HL-60 (cell line): ENCODE measurements around the gene ETFA.

Experiments used
- DNase-seq, 2 experiments: peaks; one replicate each; pipeline ENCODE4 v3.0.0-alpha.2; 2010 to 2020; ENCODE audit warnings: low read depth in 1 of 2, low spot score in 1 of 2
- H3K27ac ChIP-seq: fragments of 250-450 bp; sonication (Bioruptor Pico); replicated peaks from 2 replicates; pipeline ENCODE4 v1.5.1; 2020; ENCODE audit warnings: mild to moderate bottlenecking, moderate library complexity
- H3K27me3 ChIP-seq: fragments of 250-450 bp; sonication (Bioruptor Pico); 2 replicates; pipeline ENCODE4 v1.5.1; 2021; ENCODE audit warnings: mild to moderate bottlenecking, moderate library complexity; ENCODE audit not compliant: insufficient read depth, poor library complexity, severe bottlenecking
- H3K4me3 ChIP-seq: replicated peaks from 2 replicates; pipeline ENCODE4 v1.5.1; 2011; ENCODE audit warnings: mild to moderate bottlenecking, control low read depth, low read length; ENCODE audit not compliant: insufficient read depth
- CTCF ChIP-seq: IDR thresholded peaks from one replicate; pipeline ENCODE4 v1.5.1; 2011; ENCODE audit warnings: low read length, control low read depth, inconsistent platforms; ENCODE audit not compliant: insufficient read depth
- GABPA ChIP-seq: IDR thresholded peaks from 2 replicates; pipeline ENCODE4 v1.6.1; 2012; ENCODE audit warnings: low read depth
- POLR2AphosphoS5 ChIP-seq: IDR thresholded peaks from 2 replicates; pipeline ENCODE4 v1.6.1; 2012; ENCODE audit warnings: low read depth
- REST ChIP-seq: IDR thresholded peaks from 2 replicates; pipeline ENCODE4 v1.6.1; 2012; ENCODE audit warnings: low read depth; ENCODE audit not compliant: insufficient replicate concordance
- SPI1 ChIP-seq: IDR thresholded peaks from 2 replicates; pipeline ENCODE4 v1.6.1; 2012; ENCODE audit warnings: low read depth, mild to moderate bottlenecking, borderline replicate concordance

ETFA gene

GRCh38 chr15:76358453-76358852 lies 47.2 kb upstream of the ETFA start:
- no peak overlapping the region for H3K4me3 ChIP-seq
- no peak for TF ChIP-seq GABPA
- TF ChIP-seq CTCF = no peak
- no peak for TF ChIP-seq POLR2AphosphoS5
- no peak for TF ChIP-seq REST
- no peak for TF ChIP-seq SPI1
- no peak for DNase-seq
- no peak overlapping the region for H3K27ac ChIP-seq
- H3K27me3 ChIP-seq = no peaks in the 10 kb centered on the region

- Histone ChIP-seq H3K27ac (no peak overlapping the region), H3K4me3 (no peak overlapping the region), H3K27me3 (no peaks in the 10 kb centered on the region)
- no peak for DNase-seq
- no peak for TF ChIP-seq CTCF
- TF ChIP-seq POLR2AphosphoS5 = no peak
- no peak for TF ChIP-seq SPI1
- TF ChIP-seq GABPA = no peak
Measured at GRCh38 chr15:76354823-76355440, 43.7 kb upstream of the ETFA start.

- TF ChIP-seq REST = no peak
- TF ChIP-seq CTCF = no peak
- no peak for TF ChIP-seq SPI1
- no peak for DNase-seq
- H3K27me3 ChIP-seq = no peaks in the 10 kb centered on the region
- no peak overlapping the region for H3K27ac ChIP-seq
- no peak overlapping the region for H3K4me3 ChIP-seq
Measured at GRCh38 chr15:76353903-76354302, 42.6 kb upstream of the ETFA start.

- no peaks in the 10 kb centered on the region for H3K27me3 ChIP-seq
- no peak overlapping the region for H3K27ac ChIP-seq
- DNase-seq = no peak
- TF ChIP-seq SPI1 (no peak), REST (no peak), CTCF (no peak), GABPA (no peak), POLR2AphosphoS5 (no peak)
- no peak overlapping the region for H3K4me3 ChIP-seq
Measured at GRCh38 chr15:76353023-76353577, 41.8 kb upstream of the ETFA start.
